Stimulated activated CD4-positive, alpha-beta T cell treated with anti-CD3 and anti-CD28 coated beads, Interleukin-12 subunit alpha, Interleukin-12 subunit beta, amount 100 ng/mL, for 4 hours (primary cell): ENCODE results near the gene EXOC3L4.

Source experiments
- DNase-seq: peaks from one replicate; pipeline ENCODE4 v3.0.0-alpha.2; 2020

The EXOC3L4 gene

DNA sequence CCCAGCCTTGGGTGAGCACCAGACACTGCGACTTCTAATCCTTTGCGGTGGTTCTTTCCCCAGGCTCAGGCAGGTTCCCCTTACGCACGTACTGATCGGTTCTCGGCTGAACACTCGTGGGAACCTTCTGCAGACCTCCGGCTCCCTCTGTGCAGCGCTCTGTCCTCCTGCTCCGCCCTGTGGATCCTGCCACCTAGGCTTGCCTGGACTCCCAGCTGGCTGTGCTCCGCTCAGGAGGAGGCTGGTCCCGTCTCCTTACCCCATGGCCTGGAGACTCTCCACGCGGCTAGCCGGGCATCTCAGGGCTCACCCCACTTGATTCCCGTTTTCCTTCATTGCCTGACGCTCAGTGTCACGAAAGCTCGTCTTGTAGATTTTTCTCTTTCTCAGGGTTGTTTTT, 63.4 kb downstream of the EXOC3L4 start:
- no peak for DNase-seq

DNA sequence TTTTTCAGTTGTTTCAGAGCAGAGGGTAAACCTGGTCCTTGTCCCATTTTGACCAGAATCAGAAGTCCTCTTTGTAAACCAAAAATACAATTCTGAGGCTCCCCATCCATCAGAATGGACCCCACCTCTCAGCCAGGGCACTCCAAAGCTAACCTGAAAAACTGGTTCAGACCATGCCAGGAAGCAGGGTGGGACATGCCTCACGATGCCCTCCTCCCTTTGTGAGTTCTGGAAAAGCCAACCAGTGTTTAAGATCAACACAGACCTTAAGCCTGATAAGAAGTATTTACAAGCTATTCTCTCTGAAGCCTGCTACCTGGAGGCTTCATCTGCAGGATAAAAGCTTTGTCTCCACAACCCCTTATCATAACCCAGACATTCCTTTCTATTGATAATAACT, 64.2 kb downstream of the EXOC3L4 start:
- no peak for DNase-seq
